Stimulated activated CD4-positive, alpha-beta T cell treated with anti-CD3 and anti-CD28 coated beads, Interleukin-12 subunit alpha, Interleukin-12 subunit beta, amount 100 ng/mL, for 48 hours (primary cell): Measurements from ENCODE around the gene ASMTL.
A peak's percentile ranks its signal among the peaks of the same experiment; 100 is the strongest.
"Not testable (repeated sequence)": the region's sequence is repeated elsewhere in the genome, so short reads cannot be mapped to it uniquely, and the experiment has no call there.

Experiments used
- DNase-seq, 3 donors: peaks; one replicate each; pipeline ENCODE4 v3.0.0-alpha.2; 2020; ENCODE audit warnings: low read depth in 2 of 3, low spot score in 1 of 3

Gene ASMTL

GRCh38 chrX:1453951-1454785 lies 1.5 kb upstream of the ASMTL start:
- peak; percentile 83 to 95 (median 86) for DNase-seq

- no peak for DNase-seq
Observed at GRCh38 chrX:1453395-1453783, 680 bp upstream of the ASMTL start.

GRCh38 chrX:1451661-1452515 lies 821 bp downstream of the ASMTL start:
- DNase-seq = no peak

- DNase-seq = no peak
Observed at GRCh38 chrX:1451251-1451660, 1.5 kb downstream of the ASMTL start.

- DNase-seq = no peak
Observed at GRCh38 chrX:1450361-1451161, 2.1 kb downstream of the ASMTL start.

GRCh38 chrX:1449823-1450149 lies 2.9 kb downstream of the ASMTL start:
- DNase-seq = no peak

- DNase-seq = no peak
Observed at GRCh38 chrX:1449036-1449822, 3.5 kb downstream of the ASMTL start.

- not testable (repeated sequence) for DNase-seq
Observed at GRCh38 chrX:1448573-1449001, 4.1 kb downstream of the ASMTL start.

GRCh38 chrX:1447969-1448572 lies 4.6 kb downstream of the ASMTL start:
- DNase-seq = not testable (repeated sequence)

GRCh38 chrX:1446984-1447968 lies 5.4 kb downstream of the ASMTL start:
- not testable (repeated sequence) for DNase-seq

- no peak for DNase-seq
Observed at GRCh38 chrX:1444561-1445500, 7.9 kb downstream of the ASMTL start.

GRCh38 chrX:1443496-1444075 lies 9.1 kb downstream of the ASMTL start:
- no peak for DNase-seq

- DNase-seq = no peak
Observed at GRCh38 chrX:1442724-1443367, 9.9 kb downstream of the ASMTL start.

GRCh38 chrX:1442016-1442665 lies 10.6 kb downstream of the ASMTL start:
- DNase-seq = no peak

GRCh38 chrX:1440506-1440905 lies 12.2 kb downstream of the ASMTL start:
- no peak for DNase-seq

GRCh38 chrX:1435241-1435895 lies 17.3 kb downstream of the ASMTL start:
- no peak for DNase-seq
